ENCODE results near the gene ZMIZ1. TPM values are rescaled to one million over a fixed set of nuclear protein-coding genes. Genes with fewer than 3 reads are reported as not detected.

Gene ZMIZ1
- total RNA-seq, 1 donor from 2014 or later, result 29.5 TPM

DNA sequence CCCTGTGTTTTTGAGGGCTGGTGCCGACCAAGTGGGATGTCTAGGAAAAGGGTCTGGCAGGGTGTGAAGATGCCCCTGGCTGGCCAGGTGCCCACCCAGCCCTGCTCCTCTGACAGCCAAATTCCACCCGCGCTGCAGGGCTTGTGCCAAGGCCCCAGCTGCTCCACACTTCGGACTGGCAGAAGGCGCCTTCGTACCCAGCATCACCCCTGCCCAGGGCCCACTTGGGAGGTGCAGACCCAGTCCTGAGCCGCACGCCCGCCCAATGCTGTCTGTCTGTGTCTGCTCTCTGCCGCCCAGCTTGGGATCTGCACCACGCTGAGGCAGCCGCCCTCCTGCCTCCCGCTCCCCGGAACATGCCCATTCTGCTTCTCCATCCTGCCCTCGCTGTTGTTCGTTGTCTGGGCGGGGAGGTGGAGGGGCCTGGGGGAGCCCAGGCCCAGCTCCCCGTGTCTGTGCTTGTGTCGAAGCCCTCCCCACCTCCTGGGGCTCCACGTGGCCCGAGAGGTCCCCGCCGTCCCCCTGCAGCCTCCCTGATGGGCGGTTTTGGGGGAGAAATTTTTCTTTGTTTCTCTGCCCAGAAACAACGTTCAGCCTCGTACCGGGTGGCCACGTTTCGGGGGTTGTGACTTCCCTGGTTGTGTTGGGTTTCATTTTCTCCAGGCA, 241.6 kb downstream of the ZMIZ1 start:
- no peak for DNase-seq

DNA sequence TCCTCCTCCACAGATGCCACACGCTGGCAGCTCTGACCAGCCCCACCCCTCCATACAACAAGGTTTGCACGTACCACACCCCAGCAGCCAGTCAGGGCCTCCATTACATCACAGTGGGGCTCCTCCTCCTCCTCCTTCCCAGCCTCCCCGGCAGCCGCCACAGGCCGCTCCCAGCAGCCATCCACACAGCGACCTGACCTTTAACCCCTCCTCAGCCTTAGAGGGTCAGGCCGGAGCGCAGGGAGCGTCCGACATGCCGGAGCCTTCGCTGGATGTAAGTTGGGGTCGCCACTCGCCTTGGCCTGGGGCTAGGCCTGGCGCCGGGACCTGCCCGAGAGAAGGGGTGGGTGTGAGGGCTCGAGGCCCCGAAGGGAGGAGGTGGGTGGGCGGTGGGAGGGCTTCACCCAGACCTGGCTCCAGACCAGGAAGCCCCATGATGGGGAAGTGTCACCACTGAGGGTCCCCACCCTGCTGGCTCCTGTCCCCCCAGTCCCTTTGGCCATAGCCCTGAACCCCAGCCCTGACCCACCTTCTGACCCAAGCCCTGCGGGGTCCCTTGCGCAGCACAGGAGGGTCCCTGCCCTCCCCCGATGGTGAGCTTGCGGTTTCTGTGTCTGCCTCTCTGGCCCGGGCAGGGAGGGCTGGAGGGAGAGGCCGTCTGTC, 242.3 kb downstream of the ZMIZ1 start:
- DNase-seq, result no peak

DNA sequence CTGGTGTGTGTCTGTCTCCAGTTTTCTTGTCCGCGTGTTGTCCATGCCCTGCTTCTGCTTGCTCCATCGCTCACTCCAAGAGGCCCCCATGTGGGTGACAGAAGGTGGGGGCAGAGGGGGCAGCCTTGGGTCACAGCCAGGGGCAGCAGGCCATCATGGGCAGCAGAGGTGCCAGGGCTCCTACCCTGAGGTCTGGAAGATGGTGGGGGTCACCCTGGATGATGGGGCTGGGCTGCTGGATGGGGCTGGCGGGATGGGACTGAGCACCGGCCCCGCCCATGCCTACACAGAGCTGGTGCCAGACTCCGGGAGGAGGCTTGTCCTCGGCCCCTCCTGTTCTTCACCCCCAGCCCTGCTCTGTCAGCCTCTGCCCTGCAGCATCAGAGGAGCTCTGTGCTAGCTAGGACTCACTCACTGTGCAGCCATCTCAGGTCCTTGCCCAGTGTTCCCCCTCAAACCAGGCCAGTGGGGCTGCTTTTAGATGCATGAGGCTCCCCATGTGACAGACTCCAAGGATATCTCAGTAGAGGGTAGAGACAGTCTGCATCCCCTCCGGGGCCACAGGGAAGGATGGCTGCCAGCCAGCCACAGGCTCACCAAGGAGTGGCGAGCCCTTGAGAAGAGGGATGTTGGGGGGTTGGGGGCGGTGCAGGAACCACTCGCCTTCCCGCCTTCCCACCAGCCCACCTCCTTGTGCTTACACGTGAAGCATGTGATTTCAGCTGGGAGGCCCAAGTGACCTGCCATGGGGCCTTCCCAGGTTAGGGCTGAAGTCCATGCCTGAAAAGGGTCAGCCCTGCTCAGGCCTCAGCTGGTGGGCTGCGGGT, 243.0 kb downstream of the ZMIZ1 start:
- DNase-seq, result no peak

DNA sequence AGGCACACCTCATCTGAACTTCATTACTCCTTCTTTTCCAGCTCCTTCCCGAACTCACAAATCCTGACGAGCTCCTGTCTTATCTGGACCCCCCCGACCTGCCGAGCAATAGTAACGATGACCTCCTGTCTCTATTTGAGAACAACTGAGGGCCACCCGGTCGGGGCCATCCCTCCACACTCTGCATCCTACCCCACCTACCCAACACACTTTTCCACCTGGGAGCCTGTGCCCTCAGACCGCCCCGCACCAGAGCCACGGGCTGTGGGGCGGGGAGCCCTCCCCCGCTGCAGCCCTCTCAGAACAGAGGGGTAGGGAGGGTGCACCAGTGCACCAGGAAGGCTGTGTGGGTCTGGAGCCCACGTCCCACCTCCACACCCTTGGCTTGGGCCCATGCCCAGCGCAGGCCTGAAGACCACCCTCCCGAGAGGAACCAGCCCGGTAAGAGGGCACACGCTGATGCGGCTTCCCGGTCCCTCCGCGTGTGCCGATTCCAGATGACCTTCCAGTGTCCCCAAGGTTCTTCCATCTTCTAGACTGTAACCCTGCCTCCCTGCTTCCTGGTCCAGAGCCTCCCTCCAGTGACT, 243.9 kb downstream of the ZMIZ1 start:
- DNase-seq, result no peak

DNA sequence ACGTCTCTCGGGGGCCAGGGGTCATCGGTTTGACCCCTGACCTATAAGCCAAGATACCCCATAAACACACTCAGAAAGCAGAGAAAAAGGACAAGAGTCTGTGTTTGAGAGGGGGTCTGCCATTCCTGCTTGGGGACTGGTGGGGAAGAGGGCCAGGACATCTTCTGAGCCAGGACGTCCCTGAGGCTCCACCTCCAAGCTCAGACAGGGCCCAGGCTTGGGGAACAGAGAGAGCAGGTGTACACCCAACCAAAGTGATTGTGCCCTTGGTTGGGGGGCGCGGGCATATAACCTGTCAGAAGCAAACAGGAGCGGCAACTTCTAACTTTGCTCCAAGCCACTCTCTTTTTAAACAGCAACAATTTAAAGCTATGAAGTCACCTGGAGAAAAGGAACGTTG, 244.6 kb downstream of the ZMIZ1 start:
- no peak for DNase-seq

DNA sequence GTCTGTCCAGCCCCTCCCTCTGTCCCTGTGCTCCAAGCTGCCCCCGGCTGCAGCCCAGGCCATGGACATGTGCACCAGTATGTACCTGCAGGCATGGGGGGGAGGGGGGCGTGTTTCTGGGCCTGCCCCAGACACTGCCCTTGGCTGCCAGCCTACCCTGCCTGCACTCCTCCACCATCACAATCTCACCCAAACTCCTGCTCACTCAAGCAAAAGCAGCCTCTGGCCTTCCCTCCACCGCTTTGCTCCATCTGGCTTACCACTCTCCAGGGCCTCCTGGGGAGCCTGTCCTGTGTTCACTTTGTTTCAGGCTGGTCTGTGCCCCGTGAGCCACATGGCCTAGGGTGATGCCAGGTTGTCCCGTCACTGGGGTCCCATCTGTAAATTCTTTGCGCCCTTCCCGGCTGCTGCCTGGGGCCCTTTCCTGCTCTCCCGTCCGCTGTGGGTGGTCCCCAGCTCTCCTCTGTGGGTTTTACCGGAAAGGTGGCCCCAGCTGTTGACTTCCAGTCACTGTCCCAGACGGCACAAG, 245.2 kb downstream of the ZMIZ1 start:
- no peak for DNase-seq

DNA sequence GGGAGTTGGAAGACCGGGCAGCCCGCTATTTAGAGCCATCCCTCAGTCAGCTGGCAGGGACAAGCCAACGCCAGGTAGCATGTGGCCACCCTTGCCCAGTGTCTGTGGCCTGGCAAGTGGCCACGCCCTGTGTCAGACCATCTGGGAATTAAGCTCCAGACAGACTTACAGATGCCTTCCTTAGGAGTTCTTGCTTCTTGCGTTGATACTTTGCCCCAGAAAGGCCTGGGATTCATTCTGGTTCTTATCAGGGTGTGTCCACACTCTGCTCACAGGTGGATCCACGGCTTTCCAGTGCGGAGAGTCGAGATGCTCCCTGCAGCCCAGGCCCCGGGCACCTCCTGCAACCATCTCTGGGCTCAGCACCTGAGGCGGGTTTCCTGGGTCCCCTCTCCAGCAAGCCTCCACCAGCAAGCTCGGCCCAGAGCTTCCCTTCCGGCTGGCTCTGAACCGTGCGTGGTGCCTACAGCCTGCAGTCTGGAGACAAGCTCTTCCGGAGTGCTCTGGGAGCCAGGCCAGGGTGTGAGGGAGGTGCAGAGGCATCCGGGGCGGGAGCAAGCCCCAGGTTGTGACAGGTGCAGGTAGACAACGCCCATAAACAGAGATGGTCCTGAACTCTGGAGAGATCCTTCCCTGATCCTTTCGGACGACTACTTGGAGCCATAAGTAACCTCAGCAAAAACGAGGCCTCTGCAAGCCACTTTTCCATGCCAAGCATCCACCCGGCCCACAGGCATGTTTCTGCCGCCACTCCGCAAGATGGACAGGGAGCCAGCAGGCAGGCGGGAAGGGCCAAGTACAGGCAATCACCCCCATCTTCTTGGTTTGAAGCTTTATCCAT, 246.2 kb downstream of the ZMIZ1 start:
- DNase-seq, result no peak

DNA sequence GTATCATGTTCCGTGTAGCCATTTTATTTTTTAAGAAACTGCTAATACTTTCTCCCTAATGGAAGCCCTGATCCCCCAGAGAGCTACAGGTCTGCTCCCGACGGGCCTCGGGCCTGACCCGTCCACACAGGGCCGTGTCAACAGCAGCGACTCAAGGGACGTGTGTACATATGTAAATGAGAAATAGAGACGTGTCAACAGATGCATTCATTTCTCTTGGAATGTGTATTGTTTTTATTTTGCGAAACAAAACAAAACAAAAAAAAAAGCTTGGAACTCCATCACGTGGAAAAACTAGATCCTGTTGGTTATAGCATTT, 246.8 kb downstream of the ZMIZ1 start:
- no peak for DNase-seq

DNA sequence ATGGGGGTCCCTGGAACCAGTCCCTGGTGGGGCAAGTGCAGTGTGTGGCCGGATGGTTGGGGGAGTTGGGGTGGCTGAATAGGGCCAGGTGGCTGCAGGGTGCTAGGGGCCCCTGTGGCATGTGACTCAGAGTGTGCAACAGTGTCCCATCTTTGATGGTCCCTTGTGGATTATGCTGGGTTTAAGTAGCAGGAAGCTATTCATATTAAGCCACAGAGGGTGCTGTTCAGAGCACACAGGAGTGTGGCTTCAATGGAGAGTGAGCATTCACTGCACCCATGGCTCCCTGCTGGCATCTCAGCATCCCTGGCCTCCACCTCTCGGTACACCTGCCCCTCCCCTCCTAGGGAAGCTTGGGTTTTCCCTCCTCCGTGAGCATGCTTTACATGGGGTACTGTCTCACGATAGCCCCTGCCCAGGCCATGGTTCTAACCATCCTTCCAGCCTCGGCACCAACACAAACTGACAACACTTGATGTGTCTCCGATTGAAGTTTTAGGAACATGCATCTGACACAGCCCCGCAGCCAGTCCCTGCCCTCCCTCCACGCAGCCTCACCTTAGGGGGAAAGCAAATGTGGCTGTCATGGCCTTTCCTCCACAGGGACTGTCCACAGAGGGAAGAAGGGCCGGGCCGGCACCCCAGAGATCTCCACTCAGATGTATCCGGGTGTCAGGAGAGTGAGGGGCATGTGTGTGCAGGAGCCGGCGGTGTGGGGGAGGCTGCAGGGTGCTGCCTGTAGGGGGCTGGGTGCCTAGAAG, 248.1 kb downstream of the ZMIZ1 start:
- no peak for DNase-seq

DNA sequence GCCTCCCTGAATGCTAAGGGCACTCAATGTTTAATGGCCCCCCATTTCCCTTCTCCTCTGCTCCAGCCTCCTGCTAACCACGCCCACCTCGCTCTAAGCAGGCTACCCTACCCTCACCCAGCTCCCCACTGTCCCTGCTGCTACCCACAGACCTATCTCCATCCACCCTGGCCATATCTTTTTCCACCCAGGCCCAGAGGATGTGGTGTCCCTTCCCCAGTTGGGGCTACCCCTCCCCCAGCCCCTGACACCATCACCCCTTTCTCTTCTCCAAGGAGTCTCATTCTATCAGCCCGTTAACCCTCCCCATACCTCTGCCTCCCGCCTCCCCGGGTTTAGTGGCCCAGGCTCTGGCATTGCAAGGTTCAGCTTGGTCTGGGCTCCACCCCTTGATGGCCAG, 249.6 kb downstream of the ZMIZ1 start:
- DNase-seq, result no peak

DNA sequence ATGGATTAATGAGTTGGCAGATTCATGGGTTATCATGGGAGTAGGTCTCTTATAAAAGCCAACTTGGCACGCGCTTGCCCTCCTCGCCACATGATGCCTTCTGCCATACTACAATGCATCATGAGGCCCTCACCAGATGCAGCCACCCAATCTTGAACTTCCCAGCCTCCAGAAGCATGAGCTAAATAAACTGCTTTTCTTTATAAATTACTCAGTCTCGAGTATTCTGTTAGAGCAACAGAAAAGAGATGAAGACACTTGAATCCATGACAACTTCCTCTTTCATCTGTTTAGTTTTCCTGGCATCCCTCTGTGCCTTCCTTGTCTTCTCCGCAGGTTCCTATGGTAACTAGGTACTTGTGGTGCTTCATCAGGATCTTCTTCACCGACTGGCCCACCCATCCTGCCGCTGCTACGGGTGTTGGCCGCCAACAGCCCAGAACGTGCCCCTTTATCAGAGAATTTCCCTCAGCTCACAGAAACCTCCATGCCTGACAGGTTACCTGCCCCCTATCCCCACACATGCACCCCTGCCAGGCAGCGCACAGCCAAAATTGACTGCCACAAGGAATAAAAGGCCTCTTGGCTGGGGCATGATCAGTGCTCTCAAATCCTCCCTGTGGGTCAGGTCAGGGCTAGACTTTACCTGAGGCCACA, 250.5 kb downstream of the ZMIZ1 start:
- DNase-seq, result no peak

DNA sequence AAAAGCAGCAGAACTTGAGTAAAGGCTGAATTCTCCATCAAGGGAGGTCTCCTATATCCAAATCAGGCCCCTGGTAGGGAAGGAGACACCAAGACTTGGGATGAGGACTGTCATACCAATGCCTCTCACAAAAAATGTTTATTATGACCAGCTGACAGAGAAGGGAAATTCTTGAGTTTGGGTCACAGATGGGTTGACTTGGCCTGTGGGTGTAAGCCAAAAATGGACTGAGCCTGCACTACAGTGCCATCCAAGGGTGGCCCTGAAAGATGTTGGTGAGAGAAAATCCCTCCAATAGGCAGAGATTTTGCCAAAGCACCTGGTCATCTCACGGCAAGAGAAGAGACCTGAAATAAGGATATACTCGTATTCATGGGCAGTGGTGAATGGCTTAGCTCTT, 251.6 kb downstream of the ZMIZ1 start:
- DNase-seq, result no peak

DNA sequence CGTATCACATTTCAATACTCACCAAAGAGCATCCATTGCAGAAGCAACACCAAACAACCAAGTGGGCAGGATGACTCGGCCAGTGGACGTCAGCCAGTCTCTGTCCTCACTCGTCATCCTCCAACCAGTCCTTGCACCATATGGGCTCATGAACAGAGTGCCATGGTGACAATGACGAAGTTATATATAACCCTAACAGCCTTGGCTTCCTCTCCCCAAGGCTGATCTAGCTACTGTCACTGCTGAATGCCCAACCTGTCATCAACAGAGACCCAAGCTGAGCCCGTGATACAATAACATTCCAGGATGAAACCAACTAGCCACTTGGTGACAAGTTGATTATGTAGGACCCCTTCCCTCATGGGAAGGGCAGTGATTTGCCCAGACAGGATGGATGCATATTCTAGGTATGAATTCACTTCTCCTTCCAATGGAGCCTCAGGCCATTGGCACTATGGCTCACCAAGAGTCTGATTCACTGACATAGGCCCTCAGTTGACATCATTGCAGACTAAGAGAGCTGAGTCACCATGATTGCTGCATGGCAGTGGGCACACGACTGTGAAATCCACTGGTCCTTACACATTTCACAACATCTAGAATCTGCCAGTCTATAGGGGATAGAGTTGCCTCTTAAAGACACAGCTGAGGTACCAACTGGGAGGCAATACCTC, 252.2 kb downstream of the ZMIZ1 start:
- DNase-seq, result no peak

DNA sequence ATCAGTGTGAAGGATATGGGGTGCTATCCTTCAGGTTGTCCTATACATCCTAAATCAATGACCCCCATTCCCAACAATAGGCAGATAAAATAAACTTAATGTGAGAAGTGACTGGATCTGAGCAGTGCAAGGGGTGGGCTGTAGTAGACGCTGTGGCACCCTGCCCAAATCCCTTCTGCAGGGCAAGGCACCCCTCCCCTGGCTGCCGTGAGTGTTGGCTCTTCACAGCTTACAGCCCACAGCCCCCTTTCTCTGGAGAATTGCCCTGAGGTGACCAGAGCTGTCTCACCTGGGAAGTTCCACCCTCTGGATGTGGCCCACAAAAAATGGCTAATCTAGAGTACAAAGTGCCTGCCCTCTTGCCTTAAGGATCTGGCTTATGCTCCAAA, 252.7 kb downstream of the ZMIZ1 start:
- no peak for DNase-seq

DNA sequence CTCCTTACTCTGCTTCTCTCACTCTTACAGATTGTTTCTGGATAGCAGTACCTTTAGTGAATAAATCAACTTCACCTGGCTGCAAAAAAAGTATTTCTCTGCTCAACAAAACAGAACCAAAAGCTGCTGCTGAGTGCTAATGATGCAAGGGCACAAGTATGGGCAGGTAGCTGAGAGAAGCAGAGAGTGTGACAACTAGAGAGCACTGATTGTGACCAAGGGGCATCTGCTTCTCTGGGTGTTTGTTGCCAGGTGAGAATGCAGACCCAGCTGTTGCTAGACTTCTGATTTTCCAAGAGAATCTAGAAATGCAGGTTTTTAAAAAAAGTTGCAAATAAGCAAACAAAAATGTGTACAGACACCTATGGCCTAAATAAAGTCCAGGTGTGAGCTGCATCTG, 253.2 kb downstream of the ZMIZ1 start:
- no peak for DNase-seq

DNA sequence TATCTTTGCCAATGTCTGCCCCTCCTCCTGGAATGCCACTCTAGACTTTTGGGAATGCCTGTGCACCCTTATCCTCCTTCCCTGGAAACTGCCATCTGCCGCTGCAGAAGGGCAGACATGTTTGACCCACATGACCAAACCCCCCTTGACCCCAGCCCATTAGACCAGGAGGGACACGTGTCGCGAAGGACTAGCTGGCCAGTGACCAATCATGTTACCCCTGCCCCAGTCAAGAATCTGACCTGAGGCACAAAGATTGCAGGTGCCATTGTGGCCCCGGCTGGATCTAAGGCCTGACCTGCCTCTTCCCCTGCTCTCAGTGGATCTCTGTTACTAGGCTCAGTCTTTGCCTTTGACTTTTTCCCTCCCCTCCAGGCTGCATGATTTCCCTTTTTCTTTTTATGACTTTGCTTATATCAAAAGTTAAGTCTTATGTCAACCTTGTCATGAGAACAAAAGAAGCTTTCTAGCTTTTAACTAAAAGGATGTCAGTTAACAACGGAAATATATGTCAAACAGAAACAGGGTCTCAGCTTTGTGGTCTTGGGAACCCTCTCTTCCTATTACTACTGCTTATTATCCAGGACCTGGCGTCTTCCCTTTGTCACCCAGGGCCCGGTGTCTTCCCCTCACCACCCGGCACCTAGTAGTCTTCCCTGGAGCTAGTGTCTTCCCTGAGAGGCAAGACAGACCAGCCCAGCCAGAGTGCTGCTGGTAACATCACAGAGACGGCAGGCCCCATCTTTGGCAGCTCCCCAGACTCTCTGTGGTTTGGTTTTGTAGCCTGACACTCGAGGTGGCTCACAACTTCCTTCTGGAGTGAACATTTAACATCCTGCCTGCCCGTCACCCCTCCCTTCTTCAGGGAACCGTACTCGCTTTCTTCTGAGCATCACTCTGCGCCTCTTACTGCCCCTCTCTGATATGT, 254.1 kb downstream of the ZMIZ1 start:
- no peak for DNase-seq

DNA sequence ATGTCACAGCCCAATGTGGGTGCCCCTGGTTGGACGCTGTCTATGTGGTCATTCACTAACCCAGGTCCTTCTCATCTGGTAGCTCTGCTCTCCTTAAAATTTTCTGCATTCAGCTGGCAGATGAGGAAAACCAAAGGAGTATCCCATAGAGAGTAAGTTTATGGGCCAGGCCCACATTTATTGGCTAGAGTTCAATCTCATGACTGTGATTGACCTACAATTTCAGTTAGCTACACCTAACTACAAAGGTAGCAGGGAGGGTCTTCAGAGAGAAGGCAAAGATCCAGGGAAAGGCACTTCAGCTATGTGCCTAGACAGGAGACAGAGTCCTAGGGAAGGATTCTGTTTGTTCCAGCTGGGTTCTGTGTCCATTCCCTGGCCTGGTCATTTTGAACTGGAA, 254.8 kb downstream of the ZMIZ1 start:
- DNase-seq, result no peak

DNA sequence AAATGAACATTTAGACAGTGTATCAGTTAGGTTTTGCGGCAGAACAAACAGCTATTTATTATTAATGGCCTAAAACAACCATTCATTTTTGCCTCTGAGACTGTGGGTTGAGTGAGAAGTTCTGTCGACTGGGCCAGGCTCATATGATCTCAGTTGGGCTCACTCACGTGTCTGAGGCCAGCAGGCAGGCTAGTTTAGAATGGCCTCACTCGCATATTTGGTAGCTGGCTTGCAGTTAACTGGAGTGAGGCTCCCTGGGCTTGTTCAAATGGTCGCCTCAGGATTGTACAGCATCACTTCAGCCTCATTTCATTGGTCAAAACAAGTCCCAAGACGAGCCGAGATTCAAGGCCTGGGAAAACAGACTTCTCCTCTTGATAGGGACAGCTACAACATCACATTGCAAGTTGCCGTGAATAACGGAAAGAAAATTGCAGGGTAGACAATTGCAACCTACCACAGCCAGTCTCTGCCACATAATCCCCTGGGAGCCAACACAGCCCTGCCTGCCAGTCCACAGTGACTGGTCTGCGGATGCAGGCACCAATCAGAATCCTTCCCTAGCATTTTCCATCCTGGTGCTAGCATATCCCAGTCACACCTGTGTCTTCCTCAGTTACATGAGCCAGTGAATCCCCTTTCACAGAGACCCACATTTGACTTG, 255.4 kb downstream of the ZMIZ1 start:
- DNase-seq, result no peak

All from occipital lobe (tissue), 2 donors.